Stimulated activated CD4-positive, alpha-beta T cell treated with anti-CD3 and anti-CD28 coated beads, Interleukin-2, amount 100 ng/mL, for 48 hours (primary cell): ENCODE data around the gene HAO1.
"Not testable (repeated sequence)": the region's sequence is repeated elsewhere in the genome, so short reads cannot be mapped to it uniquely, and the experiment has no call there.

Experiments used
- DNase-seq, 2 donors: peaks; one replicate each; pipeline ENCODE4 v3.0.0-alpha.2; 2020

Gene HAO1

GRCh38 chr20:7940341-7940740 is at the start of gene HAO1:
HAO1 (minus strand) TSS chr20:7940458; CDS start chr20:7940422, 36 bp downstream.
- DNase-seq = no peak

DNA sequence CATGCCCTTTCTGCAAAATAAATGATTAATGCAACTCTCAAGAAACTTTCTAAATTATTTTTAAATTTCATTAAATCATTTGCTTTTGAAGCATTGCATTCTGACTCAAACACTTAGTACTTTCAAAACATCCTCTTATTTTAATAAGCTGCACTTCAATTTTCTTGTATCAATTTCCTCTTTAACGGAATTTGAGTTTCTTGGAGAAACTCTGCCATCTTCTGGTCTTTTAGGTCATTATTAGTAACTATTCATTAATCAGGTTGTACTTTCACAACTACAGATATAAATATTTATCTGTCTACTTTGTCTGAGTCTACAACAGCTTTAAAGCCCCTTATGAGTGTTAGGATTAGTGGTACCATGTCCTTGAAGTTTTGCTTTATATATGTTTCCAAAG is 49.1 kb upstream of the HAO1 start:
- no peak for DNase-seq

- DNase-seq = no peak
Observed at GRCh38 chr20:7985916-7986315, 45.7 kb upstream of the HAO1 start.

GRCh38 chr20:7984192-7984591 is 43.9 kb upstream of the HAO1 start:
- no peak for DNase-seq

GRCh38 chr20:7981374-7981773 is 41.1 kb upstream of the HAO1 start:
- DNase-seq = no peak

GRCh38 chr20:7980332-7981046 is 40.2 kb upstream of the HAO1 start:
- no peak for DNase-seq

DNA sequence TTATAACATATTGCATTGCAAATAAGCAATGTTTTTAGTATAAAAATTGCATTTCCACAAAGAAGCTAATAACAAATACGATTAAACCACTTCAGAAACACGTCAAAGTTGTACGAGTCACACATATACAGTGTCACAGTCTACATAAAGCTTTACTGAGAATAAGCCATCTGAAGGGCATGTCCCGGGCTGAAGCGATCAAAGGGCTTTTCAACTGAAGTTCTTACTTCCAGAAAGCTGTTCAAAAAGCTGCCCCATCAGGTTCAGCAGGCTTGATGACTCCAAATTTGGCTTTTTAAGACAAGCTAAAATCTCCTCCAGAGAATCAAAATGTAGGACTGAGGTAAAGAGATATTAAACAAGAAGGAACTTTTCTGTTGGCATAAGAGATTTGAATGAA is 37.5 kb upstream of the HAO1 start:
- no peak for DNase-seq

GRCh38 chr20:7975851-7976414 is 35.7 kb upstream of the HAO1 start:
- no peak for DNase-seq

DNA sequence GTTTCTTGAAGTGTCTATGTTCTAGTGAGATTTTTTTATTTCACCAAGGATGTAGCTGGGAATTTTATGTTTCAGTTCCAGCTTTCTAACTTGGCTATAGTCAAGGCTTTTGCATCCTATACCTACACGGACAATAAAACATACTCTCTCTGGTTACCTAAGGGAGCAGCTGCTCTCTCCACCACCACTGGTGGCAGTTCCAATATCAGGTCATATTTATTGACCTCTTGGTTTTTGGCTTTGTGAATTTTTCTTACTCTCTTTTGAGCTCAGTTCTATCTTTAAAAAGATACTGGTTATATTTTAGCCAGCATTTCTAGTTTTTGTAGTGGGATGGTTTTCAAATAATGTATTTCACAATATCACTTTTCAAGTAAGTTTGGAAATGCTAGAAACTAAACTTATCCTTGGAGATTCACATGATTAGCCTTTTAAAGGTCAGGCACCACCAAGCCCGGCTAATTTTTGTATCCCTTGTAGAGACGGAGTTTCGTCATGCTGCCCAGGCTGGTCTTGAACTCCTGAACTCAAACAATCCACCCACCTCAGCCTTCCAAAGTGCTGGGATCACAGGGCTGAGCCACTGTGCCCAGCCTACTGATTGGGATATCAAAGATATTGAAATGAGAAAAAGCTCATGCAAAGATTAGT is 34.7 kb upstream of the HAO1 start:
- no peak for DNase-seq

DNA sequence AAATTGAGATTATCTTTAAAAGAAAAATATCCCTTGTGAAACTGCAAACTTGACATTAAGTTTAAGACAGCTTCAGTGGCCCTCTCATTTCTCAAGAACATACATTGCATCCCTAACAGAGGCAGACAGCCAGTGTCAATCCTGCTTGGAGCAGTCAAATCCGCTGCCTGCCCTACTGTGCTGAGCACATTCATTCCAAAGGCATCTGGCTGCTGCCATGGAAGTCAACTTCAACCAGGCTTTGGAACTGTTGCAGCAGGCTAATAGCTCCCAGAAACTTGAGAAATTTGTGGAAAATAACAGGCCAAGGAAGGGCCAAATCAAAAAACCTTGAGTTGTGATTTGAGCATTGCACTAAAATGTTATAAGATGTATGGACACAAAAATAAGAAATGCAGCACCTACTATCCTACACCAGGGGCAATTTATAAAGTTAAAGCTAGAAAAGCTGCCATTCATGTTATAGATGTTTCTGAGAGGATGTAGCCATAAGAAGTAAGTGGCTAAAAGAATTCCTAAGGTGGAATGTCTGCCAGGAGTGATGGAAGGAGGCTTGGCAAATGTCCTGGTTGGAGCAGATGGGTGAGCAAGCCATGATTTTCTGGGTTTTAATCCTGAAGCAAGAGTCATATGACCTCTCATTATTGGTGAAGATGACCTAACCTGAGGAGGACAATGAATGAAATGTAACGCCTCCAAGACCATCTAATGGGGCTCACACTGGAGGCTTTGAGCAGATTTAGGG is 31.4 kb upstream of the HAO1 start:
- no peak for DNase-seq

- no peak for DNase-seq
Observed at GRCh38 chr20:7967199-7967844, 27.1 kb upstream of the HAO1 start.

- DNase-seq = no peak
Observed at GRCh38 chr20:7966176-7966575, 25.9 kb upstream of the HAO1 start.

- no peak for DNase-seq
Observed at GRCh38 chr20:7959484-7959883, 19.2 kb upstream of the HAO1 start.

DNA sequence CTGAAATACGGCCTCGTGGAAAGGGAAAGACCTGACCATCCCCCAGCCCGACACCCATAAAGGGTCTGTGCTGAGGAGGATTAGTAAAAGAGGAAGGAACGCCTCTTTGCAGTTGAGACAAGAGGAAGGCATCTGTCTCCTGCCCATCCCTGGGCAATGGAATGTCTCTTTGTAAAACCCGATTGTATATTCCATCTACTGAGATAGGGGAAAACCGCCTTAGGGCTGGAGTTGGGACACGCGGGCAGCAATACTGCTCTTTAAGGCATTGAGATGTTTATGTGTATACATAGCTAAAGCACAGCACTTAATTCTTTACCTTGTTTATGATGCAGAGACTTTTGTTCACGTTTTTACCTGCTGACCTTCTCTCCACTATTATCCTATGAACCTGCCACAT is 16.3 kb upstream of the HAO1 start:
- DNase-seq = not testable (repeated sequence)

- DNase-seq = no peak
Observed at GRCh38 chr20:7950387-7950786, 10.1 kb upstream of the HAO1 start.

DNA sequence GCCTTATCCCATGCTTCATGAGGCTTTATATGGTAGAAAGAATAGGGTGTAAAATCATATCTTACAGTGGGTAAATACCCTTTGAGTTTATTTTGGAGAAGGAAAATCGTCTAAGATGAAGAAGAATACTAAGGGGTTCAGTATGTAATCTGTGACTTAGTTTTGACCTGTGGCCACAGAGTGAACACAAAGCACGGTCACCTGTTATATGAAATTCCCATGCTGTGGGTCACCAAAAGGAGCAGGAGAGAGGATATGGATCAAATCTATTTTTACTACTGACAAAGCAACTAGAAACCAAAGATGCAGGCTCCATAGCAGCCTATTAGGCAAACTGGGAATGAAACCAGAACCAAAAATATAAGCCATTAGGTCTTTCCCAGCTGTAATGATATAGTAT is 3.6 kb upstream of the HAO1 start:
- DNase-seq = no peak

- no peak for DNase-seq
Observed at GRCh38 chr20:7939663-7940062, 595 bp downstream of the HAO1 start.

DNA sequence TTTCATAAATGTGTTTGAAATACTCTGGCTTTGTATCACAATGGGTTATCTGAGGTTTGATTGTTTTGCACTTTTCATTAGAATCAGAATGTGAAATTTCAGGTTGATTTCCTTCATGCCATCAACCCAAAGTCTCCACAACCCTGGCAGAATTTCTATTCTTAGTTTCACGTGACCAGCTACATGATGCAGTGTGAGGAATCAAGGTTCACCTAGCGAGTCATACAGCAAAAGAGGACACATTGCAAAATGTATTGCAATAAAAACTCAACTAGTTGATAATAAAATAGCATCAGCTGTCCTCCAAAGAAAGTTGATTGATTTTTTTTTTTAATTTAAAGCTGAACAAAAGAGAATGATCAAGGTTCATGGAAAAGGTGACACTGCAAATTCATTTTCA is 2.2 kb downstream of the HAO1 start:
- no peak for DNase-seq

DNA sequence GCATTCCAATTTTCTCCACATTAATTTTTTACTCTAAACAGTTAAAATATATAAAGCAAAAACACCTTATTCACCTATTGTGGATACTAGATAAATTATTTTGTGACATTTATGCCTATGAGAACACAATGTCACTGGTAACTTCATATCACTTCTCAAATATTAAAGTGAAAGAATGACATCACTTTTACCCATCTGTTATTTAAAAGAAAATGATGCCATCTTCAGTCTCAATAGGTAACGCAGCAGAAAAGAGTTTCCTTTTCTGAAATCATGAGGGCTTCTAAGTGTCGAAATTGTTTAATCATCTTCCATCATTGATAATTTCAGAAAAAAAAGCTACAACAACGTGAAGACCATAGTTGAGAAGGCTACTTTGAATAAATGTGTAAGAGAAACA is 2.9 kb downstream of the HAO1 start:
- DNase-seq = no peak

GRCh38 chr20:7935027-7935551 is 5.2 kb downstream of the HAO1 start:
- DNase-seq = no peak

GRCh38 chr20:7933346-7933745 is 6.9 kb downstream of the HAO1 start:
- DNase-seq = no peak

GRCh38 chr20:7930343-7930742 is 9.9 kb downstream of the HAO1 start:
- DNase-seq = no peak

- DNase-seq = no peak
Observed at GRCh38 chr20:7926767-7927166, 13.5 kb downstream of the HAO1 start.
